ENCODE measurements around the gene ASZ1. TPM values are rescaled to one million over a fixed set of nuclear protein-coding genes. Genes with fewer than 3 reads are reported as not detected.
A peak's percentile ranks its signal among the peaks of the same experiment; 100 is the strongest.

Gene ASZ1
- polyA plus RNA-seq, 1 donor from 2014 or later: not detected

DNA sequence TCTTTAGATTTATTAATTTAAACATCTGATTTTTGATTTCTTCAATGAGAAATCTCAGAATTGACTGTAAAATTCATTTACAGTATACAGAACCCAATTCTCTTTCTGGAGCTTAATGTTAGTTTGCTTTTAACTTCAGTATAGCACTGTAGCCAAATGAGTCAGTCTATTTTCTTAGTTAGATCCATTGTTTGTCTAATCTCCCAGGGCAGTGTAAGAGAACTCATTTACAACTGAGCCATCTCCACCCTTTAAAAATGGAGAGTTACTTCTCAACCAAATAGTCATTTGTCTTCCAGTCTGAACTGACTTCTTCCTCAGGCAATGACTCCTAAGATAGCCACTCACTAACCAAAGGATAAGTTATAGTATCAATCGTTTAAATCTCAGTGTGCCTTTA is 101.5 kb downstream of the ASZ1 start:
- Histone ChIP-seq H3F3A (ENCODE audit: insufficient read depth, low read length, poor library complexity, severe bottlenecking) (no peaks in the 10 kb centered on the region), H3K9me3 (ENCODE audit: low read length) (peaks cover 2% of the 10 kb centered on the region), H2AFZ (ENCODE audit: low read depth, low read length) (no peak overlapping the region), H3K79me2 (replicated peaks; ENCODE audit: insufficient read depth, low read length) (no peaks in the 10 kb centered on the region), H3K9me2 (ENCODE audit: insufficient read depth, low read length) (no peaks in the 10 kb centered on the region), H3K4me3 (ENCODE audit: low read length) (no peak overlapping the region), H4K20me1 (ENCODE audit: insufficient read depth) (no peaks in the 10 kb centered on the region), H3K4me2 (ENCODE audit: low read length) (no peak overlapping the region), H3K9ac (ENCODE audit: low read length) (no peak overlapping the region), H3K27ac (ENCODE audit: low read length) (no peak overlapping the region), H3K27me3 (ENCODE audit: insufficient read depth, low read depth, low read length) (peaks cover 61% of the 10 kb centered on the region), H3K36me3 (ENCODE audit: insufficient read depth, low read length) (no peaks in the 10 kb centered on the region)
- TF ChIP-seq TAF1 (IDR thresholded peaks at IDR 0.05; ENCODE audit: low read depth) (no peak), EZH2 (IDR thresholded peaks at IDR 0.05; ENCODE audit: borderline replicate concordance, insufficient read depth, low read length, poor library complexity, severe bottlenecking) (no peak), RAD21 (conservative IDR thresholded peaks at IDR 0.05) (no peak), MXI1 (conservative IDR thresholded peaks at IDR 0.05; ENCODE audit: poor library complexity, severe bottlenecking) (no peak), POLR2AphosphoS5 (IDR thresholded peaks at IDR 0.05) (no peak), SMC3 (conservative IDR thresholded peaks at IDR 0.05; ENCODE audit: poor library complexity) (no peak), EP300 (conservative IDR thresholded peaks at IDR 0.05; ENCODE audit: poor library complexity, severe bottlenecking) (no peak)
- TF ChIP-seq, protein P1, sequence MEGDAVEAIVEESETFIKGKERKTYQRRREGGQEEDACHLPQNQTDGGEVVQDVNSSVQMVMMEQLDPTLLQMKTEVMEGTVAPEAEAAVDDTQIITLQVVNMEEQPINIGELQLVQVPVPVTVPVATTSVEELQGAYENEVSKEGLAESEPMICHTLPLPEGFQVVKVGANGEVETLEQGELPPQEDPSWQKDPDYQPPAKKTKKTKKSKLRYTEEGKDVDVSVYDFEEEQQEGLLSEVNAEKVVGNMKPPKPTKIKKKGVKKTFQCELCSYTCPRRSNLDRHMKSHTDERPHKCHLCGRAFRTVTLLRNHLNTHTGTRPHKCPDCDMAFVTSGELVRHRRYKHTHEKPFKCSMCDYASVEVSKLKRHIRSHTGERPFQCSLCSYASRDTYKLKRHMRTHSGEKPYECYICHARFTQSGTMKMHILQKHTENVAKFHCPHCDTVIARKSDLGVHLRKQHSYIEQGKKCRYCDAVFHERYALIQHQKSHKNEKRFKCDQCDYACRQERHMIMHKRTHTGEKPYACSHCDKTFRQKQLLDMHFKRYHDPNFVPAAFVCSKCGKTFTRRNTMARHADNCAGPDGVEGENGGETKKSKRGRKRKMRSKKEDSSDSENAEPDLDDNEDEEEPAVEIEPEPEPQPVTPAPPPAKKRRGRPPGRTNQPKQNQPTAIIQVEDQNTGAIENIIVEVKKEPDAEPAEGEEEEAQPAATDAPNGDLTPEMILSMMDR (IDR thresholded peaks at IDR 0.05; ENCODE audit: poor library complexity, severe bottlenecking): no peak
- TF ChIP-seq, protein P2, sequence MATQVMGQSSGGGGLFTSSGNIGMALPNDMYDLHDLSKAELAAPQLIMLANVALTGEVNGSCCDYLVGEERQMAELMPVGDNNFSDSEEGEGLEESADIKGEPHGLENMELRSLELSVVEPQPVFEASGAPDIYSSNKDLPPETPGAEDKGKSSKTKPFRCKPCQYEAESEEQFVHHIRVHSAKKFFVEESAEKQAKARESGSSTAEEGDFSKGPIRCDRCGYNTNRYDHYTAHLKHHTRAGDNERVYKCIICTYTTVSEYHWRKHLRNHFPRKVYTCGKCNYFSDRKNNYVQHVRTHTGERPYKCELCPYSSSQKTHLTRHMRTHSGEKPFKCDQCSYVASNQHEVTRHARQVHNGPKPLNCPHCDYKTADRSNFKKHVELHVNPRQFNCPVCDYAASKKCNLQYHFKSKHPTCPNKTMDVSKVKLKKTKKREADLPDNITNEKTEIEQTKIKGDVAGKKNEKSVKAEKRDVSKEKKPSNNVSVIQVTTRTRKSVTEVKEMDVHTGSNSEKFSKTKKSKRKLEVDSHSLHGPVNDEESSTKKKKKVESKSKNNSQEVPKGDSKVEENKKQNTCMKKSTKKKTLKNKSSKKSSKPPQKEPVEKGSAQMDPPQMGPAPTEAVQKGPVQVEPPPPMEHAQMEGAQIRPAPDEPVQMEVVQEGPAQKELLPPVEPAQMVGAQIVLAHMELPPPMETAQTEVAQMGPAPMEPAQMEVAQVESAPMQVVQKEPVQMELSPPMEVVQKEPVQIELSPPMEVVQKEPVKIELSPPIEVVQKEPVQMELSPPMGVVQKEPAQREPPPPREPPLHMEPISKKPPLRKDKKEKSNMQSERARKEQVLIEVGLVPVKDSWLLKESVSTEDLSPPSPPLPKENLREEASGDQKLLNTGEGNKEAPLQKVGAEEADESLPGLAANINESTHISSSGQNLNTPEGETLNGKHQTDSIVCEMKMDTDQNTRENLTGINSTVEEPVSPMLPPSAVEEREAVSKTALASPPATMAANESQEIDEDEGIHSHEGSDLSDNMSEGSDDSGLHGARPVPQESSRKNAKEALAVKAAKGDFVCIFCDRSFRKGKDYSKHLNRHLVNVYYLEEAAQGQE (IDR thresholded peaks at IDR 0.05; ENCODE audit: borderline replicate concordance): no peak

DNA sequence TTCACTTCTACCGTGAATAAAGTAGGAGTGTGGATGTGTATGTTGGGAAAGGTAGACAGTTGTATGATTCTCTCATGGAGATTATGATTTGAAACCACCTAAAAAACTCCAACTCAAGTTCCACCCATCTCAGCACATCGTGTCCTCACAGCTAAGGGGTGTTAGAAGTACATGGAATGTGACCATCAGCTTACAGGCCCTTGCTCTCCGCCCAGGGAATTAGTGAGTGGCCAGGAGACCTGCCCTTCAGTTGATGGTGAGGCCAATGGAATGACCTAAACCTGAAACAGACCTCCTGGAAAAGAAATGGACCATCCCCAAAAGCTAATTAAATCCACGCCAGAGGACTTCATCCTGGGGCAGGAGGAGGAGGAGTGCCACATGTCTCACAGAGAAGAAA is 102.3 kb downstream of the ASZ1 start:
- Histone ChIP-seq H2AFZ (ENCODE audit: low read depth, low read length) (no peak overlapping the region), H3K9me2 (ENCODE audit: insufficient read depth, low read length) (no peaks in the 10 kb centered on the region), H3K9ac (ENCODE audit: low read length) (no peak overlapping the region), H3K4me2 (ENCODE audit: low read length) (no peak overlapping the region), H3K4me3 (ENCODE audit: low read length) (peak overlapping the region; percentile 86), H3F3A (ENCODE audit: insufficient read depth, low read length, poor library complexity, severe bottlenecking) (no peaks in the 10 kb centered on the region), H3K79me2 (replicated peaks; ENCODE audit: insufficient read depth, low read length) (no peaks in the 10 kb centered on the region), H3K27me3 (ENCODE audit: insufficient read depth, low read depth, low read length) (peaks cover 70% of the 10 kb centered on the region), H3K9me3 (ENCODE audit: low read length) (peaks cover 2% of the 10 kb centered on the region), H3K27ac (ENCODE audit: low read length) (no peak overlapping the region), H3K36me3 (ENCODE audit: insufficient read depth, low read length) (no peaks in the 10 kb centered on the region), H4K20me1 (ENCODE audit: insufficient read depth) (no peaks in the 10 kb centered on the region)
- TF ChIP-seq, protein P2 (IDR thresholded peaks at IDR 0.05; ENCODE audit: borderline replicate concordance): no peak
- TF ChIP-seq, protein P1 (IDR thresholded peaks at IDR 0.05; ENCODE audit: poor library complexity, severe bottlenecking): no peak
- TF ChIP-seq TAF1 (IDR thresholded peaks at IDR 0.05; ENCODE audit: low read depth) (no peak), MXI1 (conservative IDR thresholded peaks at IDR 0.05; ENCODE audit: poor library complexity, severe bottlenecking) (no peak), EP300 (conservative IDR thresholded peaks at IDR 0.05; ENCODE audit: poor library complexity, severe bottlenecking) (no peak), POLR2AphosphoS5 (IDR thresholded peaks at IDR 0.05) (no peak), RAD21 (conservative IDR thresholded peaks at IDR 0.05) (no peak), EZH2 (IDR thresholded peaks at IDR 0.05; ENCODE audit: borderline replicate concordance, insufficient read depth, low read length, poor library complexity, severe bottlenecking) (no peak), SMC3 (conservative IDR thresholded peaks at IDR 0.05; ENCODE audit: poor library complexity) (no peak)

All from neural cell (in vitro differentiated cells).